Thyroid gland (tissue), 4 donors: Measurements from ENCODE around the gene ZC3H8.

Source experiments
- CTCF ChIP-seq, 6 experiments: fragments of 200-600 bp in 3 of 6; fragments of 450-650 bp in 3 of 6; sonication (generic) in 3 of 6; IDR thresholded peaks; one replicate each; pipeline ENCODE4 v1.5.1; 2016 to 2019; ENCODE audit warnings: antibody characterized with exemption in 6 of 6, mild to moderate bottlenecking in 2 of 6, inconsistent platforms in 1 of 6, moderate library complexity in 1 of 6
- POLR2A ChIP-seq, 2 donors: fragments of 450-650 bp; IDR thresholded peaks; one replicate each; pipeline ENCODE4 v1.6.1; 2017; ENCODE audit warnings: antibody characterized with exemption in 2 of 2, mild to moderate bottlenecking in 2 of 2, moderate library complexity in 1 of 2

GRCh38 chr2:112273349-112273748, 18.5 kb upstream of the ZC3H8 start:
- TF ChIP-seq CTCF (IDR thresholded peaks at IDR 0.05): no peak
- TF ChIP-seq POLR2A (IDR thresholded peaks at IDR 0.05): no peak
